Cortex of kidney (tissue), 1 donor: ENCODE measurements around the gene ACSL4.

ENCODE experiments used
- DNase-seq: peaks from one replicate; lab custom pipeline; 2025; lab: John Stamatoyannopoulos, UW

ACSL4 gene

GRCh38 chrX:109596015-109596414, 137.0 kb downstream of the ACSL4 start:
- DNase-seq = no peak
